IMR-90 (cell line): ENCODE results near the gene FAT1. TPM values are rescaled to one million over a fixed set of nuclear protein-coding genes. Genes with fewer than 3 reads are reported as not detected.
A peak's percentile ranks its signal among the peaks of the same experiment; 100 is the strongest.

Experiments used
- ATAC-seq: fragments of 200-7000 bp; cut with Tn5 transposase; 2 replicates; pipeline ENCODE4 v1.9.1; 2020; ENCODE audit warnings: low read depth, mild to moderate bottlenecking, moderate library complexity
- BruUV-seq: library from RNA; stranded (reverse); fragments of 400-500 nt; replicated peaks from 2 replicates; lab custom pipeline; 2021; lab: Mats Ljungman, UMichigan
- CTCF ChIA-PET: fragments of 300-600 bp; formaldehyde crosslinking; extraction: SDS; loops from one replicate; lab custom pipeline; 2021; ENCODE audit warnings: antibody characterized with exemption; lab: Yijun Ruan, JAX
- POLR2A ChIA-PET: fragments of 300-600 bp; sonication (Branson Sonifier 250); formaldehyde crosslinking; loops from one replicate; lab custom pipeline; 2022; ENCODE audit warnings: antibody characterized with exemption; ENCODE audit not compliant: unreplicated experiment; lab: Charles Lee
- DNase-seq: peaks from one replicate; pipeline ENCODE4 v3.0.0; 2013
- H2AFZ ChIP-seq: replicated peaks from 2 replicates; pipeline ENCODE3; 2013; ENCODE audit warnings: low read length, mild to moderate bottlenecking; ENCODE audit not compliant: poor library complexity
- H2AK5ac ChIP-seq: 2 replicates; pipeline ENCODE4 v1.6.1; 2013; ENCODE audit warnings: low read depth, low read length, inconsistent platforms
- H2AK9ac ChIP-seq: replicated peaks from 2 replicates; pipeline ENCODE3; 2013; ENCODE audit warnings: mild to moderate bottlenecking, low read depth, low read length, moderate library complexity; ENCODE audit not compliant: poor library complexity
- H2BK120ac ChIP-seq: 2 replicates; pipeline ENCODE4 v1.6.1; 2013; ENCODE audit warnings: low read depth, low read length, inconsistent platforms
- H2BK15ac ChIP-seq: 3 replicates; pipeline ENCODE4 v1.6.1; 2013; ENCODE audit warnings: low read depth, low read length, inconsistent platforms
- H2BK20ac ChIP-seq: 2 replicates; pipeline ENCODE4 v1.6.1; 2013; ENCODE audit warnings: low read depth, mild to moderate bottlenecking, inconsistent platforms, low read length, moderate library complexity
- H2BK5ac ChIP-seq: 2 replicates; pipeline ENCODE4 v1.6.1; 2013; ENCODE audit warnings: mild to moderate bottlenecking, low read depth, low read length, inconsistent platforms; ENCODE audit not compliant: poor library complexity, severe bottlenecking
- H3K14ac ChIP-seq: replicated peaks from 2 replicates; pipeline ENCODE4 v1.6.1; 2013; ENCODE audit warnings: low read depth, low read length, inconsistent platforms
- H3K18ac ChIP-seq: 2 replicates; pipeline ENCODE4 v1.6.1; 2013; ENCODE audit warnings: low read depth, low read length, control low read depth
- H3K23ac ChIP-seq: 2 replicates; pipeline ENCODE4 v1.6.1; 2013; ENCODE audit warnings: low read depth, low read length, inconsistent platforms
- H3K27ac ChIP-seq: 2 replicates; pipeline ENCODE4 v1.5.1; 2013; ENCODE audit warnings: mild to moderate bottlenecking, control low read depth, low read length; ENCODE audit not compliant: insufficient read depth
- H3K27me3 ChIP-seq: 2 replicates; pipeline ENCODE4 v1.6.1; 2013; ENCODE audit warnings: low read length; ENCODE audit not compliant: control insufficient read depth, insufficient read depth
- H3K36me3 ChIP-seq: 2 replicates; pipeline ENCODE4 v1.6.1; 2013; ENCODE audit warnings: low read length, mixed read lengths; ENCODE audit not compliant: control insufficient read depth, insufficient read depth
- H3K4ac ChIP-seq: 2 replicates; pipeline ENCODE4 v1.6.1; 2013; ENCODE audit warnings: low read depth, low read length, inconsistent platforms
- H3K4me1 ChIP-seq: 2 replicates; pipeline ENCODE4 v1.6.1; 2013; ENCODE audit warnings: low read length, mixed read lengths; ENCODE audit not compliant: control insufficient read depth, insufficient read depth
- H3K4me2 ChIP-seq: 2 replicates; pipeline ENCODE4 v1.6.1; 2013; ENCODE audit warnings: low read depth, mild to moderate bottlenecking, control low read depth, low read length, moderate library complexity
- H3K4me3 ChIP-seq: 2 replicates; pipeline ENCODE4 v1.5.1; 2013; ENCODE audit warnings: low read depth, mild to moderate bottlenecking, control low read depth, low read length, moderate library complexity; ENCODE audit not compliant: insufficient read depth
- H3K56ac ChIP-seq: 2 replicates; pipeline ENCODE4 v1.6.1; 2013; ENCODE audit warnings: low read length, inconsistent platforms; ENCODE audit not compliant: insufficient read depth; ENCODE audit errors: extremely low read depth
- H3K79me1 ChIP-seq, 2 experiments: 2 replicates each; pipeline ENCODE4 v1.6.1; 2013; ENCODE audit warnings: low read length in 2 of 2, inconsistent platforms in 1 of 2, low read depth in 1 of 2
- H3K9ac ChIP-seq: 2 replicates; pipeline ENCODE4 v1.6.1; 2013; ENCODE audit warnings: low read depth, low read length, control low read depth
- H3K9me1 ChIP-seq: 2 replicates; pipeline ENCODE4 v1.6.1; 2013; ENCODE audit warnings: low read length, inconsistent platforms; ENCODE audit not compliant: insufficient read depth
- H3K9me3 ChIP-seq: 2 replicates; pipeline ENCODE4 v1.6.1; 2013; ENCODE audit warnings: low read length; ENCODE audit not compliant: control insufficient read depth, insufficient read depth
- H4K20me1 ChIP-seq: 2 replicates; pipeline ENCODE4 v1.6.1; 2013; ENCODE audit warnings: low read length, inconsistent platforms; ENCODE audit not compliant: insufficient read depth
- H4K5ac ChIP-seq: 2 replicates; pipeline ENCODE4 v1.6.1; 2013; ENCODE audit warnings: mild to moderate bottlenecking, low read depth, low read length, control low read depth
- H4K8ac ChIP-seq, 2 experiments: 2 replicates each; pipeline ENCODE4 v1.6.1; 2013; ENCODE audit warnings: low read depth in 2 of 2, low read length in 2 of 2, control low read depth in 1 of 2, inconsistent platforms in 1 of 2
- H4K91ac ChIP-seq: 2 replicates; pipeline ENCODE4 v1.6.1; 2013; ENCODE audit warnings: low read depth, low read length, inconsistent platforms; ENCODE audit not compliant: insufficient read depth
- BHLHE40 ChIP-seq: fragments of 150-350 bp; IDR thresholded peaks from 2 replicates; pipeline ENCODE4 v1.6.1; 2016; ENCODE audit warnings: mild to moderate bottlenecking, low read depth, low read length
- CEBPB ChIP-seq: IDR thresholded peaks from 2 replicates; pipeline ENCODE4 v1.6.1; 2012; ENCODE audit warnings: low read depth, low read length, improper control_type of control experiment
- CHD1 ChIP-seq: IDR thresholded peaks from 2 replicates; pipeline ENCODE4 v1.6.1; 2012; ENCODE audit warnings: low read depth, low read length, improper control_type of control experiment
- FOS ChIP-seq: fragments of 150-350 bp; IDR thresholded peaks from 2 replicates; pipeline ENCODE4 v1.6.1; 2016; ENCODE audit warnings: low read depth, low read length
- MAFK ChIP-seq: IDR thresholded peaks from 2 replicates; pipeline ENCODE4 v1.6.1; 2012; ENCODE audit warnings: low read depth, low read length, improper control_type of control experiment
- MAZ ChIP-seq: IDR thresholded peaks from 2 replicates; pipeline ENCODE4 v1.6.1; 2012; ENCODE audit warnings: low read depth, mild to moderate bottlenecking, low read length, improper control_type of control experiment, moderate library complexity, borderline replicate concordance
- MXI1 ChIP-seq: IDR thresholded peaks from 2 replicates; pipeline ENCODE4 v1.6.1; 2012; ENCODE audit warnings: low read depth, mild to moderate bottlenecking, low read length, moderate library complexity, borderline replicate concordance
- NFE2L2 ChIP-seq: fragments of 150-350 bp; IDR thresholded peaks from 2 replicates; pipeline ENCODE4 v1.6.1; 2016; ENCODE audit warnings: low read depth, mild to moderate bottlenecking, low read length
- POLR2A ChIP-seq: IDR thresholded peaks from 2 replicates; pipeline ENCODE4 v1.6.1; 2012; ENCODE audit warnings: mild to moderate bottlenecking, low read depth, low read length
- RAD21 ChIP-seq: IDR thresholded peaks from 2 replicates; pipeline ENCODE4 v1.6.1; 2012; ENCODE audit warnings: low read length, improper control_type of control experiment
- RCOR1 ChIP-seq: IDR thresholded peaks from 2 replicates; pipeline ENCODE4 v1.6.1; 2012; ENCODE audit warnings: mild to moderate bottlenecking, low read length, improper control_type of control experiment; ENCODE audit not compliant: insufficient replicate concordance
- RFX5 ChIP-seq: IDR thresholded peaks from 2 replicates; pipeline ENCODE4 v1.8.0; 2012; ENCODE audit warnings: low read depth, mild to moderate bottlenecking, low read length, moderate library complexity
- SMC3 ChIP-seq: fragments of 150-350 bp; IDR thresholded peaks from 2 replicates; pipeline ENCODE4 v1.6.1; 2016; ENCODE audit warnings: low read depth, mild to moderate bottlenecking, antibody characterized with exemption, low read length, moderate library complexity
- WGBS, 2 experiments: methylation state at CpG; one replicate each; pipeline versions ENCODE4 v1.1.5 to v1.1.7; 2013; ENCODE audit warnings: missing lambda C conversion rate in 2 of 2; ENCODE audit not compliant: insufficient read length in 1 of 2; ENCODE audit errors: extremely low coverage in 2 of 2; 5-methylcytosine and 5-hydroxymethylcytosine counted together
- dilution Hi-C: fragments of 300-500 bp; cut with HindIII; formaldehyde crosslinking; loops from one replicate; pipeline ENCODE4 v1.14.3; 2018; ENCODE audit warnings: low sequenced_read_pairs; ENCODE audit not compliant: unreplicated experiment
- in situ Hi-C: fragments of 300-500 bp; cut with MboI; formaldehyde crosslinking; loops from 3 replicates; pipeline ENCODE4 v1.14.3; 2019; ENCODE audit warnings: low sequenced_read_pairs, inconsistent platforms, mixed read lengths
- intact Hi-C: fragments of 100-400 bp; cut with micrococcal nuclease; formaldehyde crosslinking; loops from 2 replicates; pipeline ENCODE4 v1.10.0; 2022
- polyA plus RNA-seq, 3 experiments: library from polyadenylated mRNA; depleted of rRNA; stranded (reverse); fragments of >200 nt; gene quantifications; 2 replicates each; pipeline ENCODE4 v1.2.3, GENCODE V29; 2012; ENCODE audit warnings: low replicate concordance in 1 of 3
- total RNA-seq: library from RNA; depleted of rRNA; stranded (reverse); fragments of >200 nt; gene quantifications from 2 replicates; pipeline ENCODE4 v1.2.3, GENCODE V29; 2012
- TF ChIP-seq, protein P1 (sequence below): fragments of 150-350 bp; IDR thresholded peaks from 2 replicates; pipeline ENCODE4 v1.6.1; 2016; ENCODE audit warnings: low read depth, mild to moderate bottlenecking, low read length, moderate library complexity, borderline replicate concordance
- TF ChIP-seq, protein P2 (sequence below): conservative IDR thresholded peaks from 2 replicates; pipeline ENCODE4 v1.5.1; 2012; ENCODE audit warnings: mild to moderate bottlenecking, low read depth, low read length, improper control_type of control experiment
- TF ChIP-seq, protein P3 (sequence below): fragments of 150-350 bp; IDR thresholded peaks from 2 replicates; pipeline ENCODE4 v1.6.1; 2017; ENCODE audit warnings: mild to moderate bottlenecking, antibody characterized with exemption, low read length, low read depth

FAT1 gene
- total and polyA plus RNA-seq, 2 of the 4 experiments (the other 2 are of a cell fraction) = 156 to 519 TPM

DNA sequence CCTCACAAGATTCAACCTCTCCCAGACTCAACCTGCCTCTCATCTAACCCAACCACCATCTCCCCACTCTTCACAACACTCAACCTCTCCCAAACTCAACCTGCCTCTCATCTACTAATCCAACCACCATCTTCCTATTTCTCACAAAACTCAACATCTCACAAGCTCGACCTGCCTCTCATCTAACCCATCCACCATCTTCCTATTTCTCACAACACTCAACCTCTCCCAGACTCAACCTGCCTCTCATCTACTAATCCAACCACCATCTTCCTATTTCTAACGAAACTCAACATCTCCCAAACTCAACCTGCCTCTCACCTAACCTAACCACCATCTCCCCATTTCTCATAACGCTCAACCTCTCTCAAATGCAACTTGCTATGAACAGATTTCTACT lies 29.8 kb downstream of the FAT1 start:
- Histone ChIP-seq H3K9ac (no peak overlapping the region), H2AK9ac (no peak overlapping the region), H2BK15ac (no peak overlapping the region), H2BK5ac (peak overlapping the region; percentile 55), H3K9me3 (no peaks in the 10 kb centered on the region), H3K4me3 (no peak overlapping the region), H3K4me2 (peak overlapping the region; percentile 18; the same call in 1 of the 2 replicates), H3K4ac (no peak overlapping the region), H2AFZ (no peak overlapping the region), H3K79me1 (peaks cover 4 to 56% of the 10 kb centered on the region in 2 experiments; a peak in 3 of 4 replicates), H2BK20ac (no peak overlapping the region), H4K5ac (no peak overlapping the region), H3K36me3 (peaks cover 42% of the 10 kb centered on the region), H4K20me1 (peaks cover 81% of the 10 kb centered on the region), H3K23ac (peak overlapping the region; percentile 68; the same call in 1 of the 2 replicates), H3K27me3 (no peaks in the 10 kb centered on the region), H2AK5ac (peak overlapping the region; percentile 43; the same call in 1 of the 2 replicates), H3K9me1 (peaks cover 22% of the 10 kb centered on the region), H2BK120ac (no peak overlapping the region), H3K14ac (peak overlapping the region; percentile 33), H3K4me1 (peaks cover 11% of the 10 kb centered on the region), H3K27ac (no peak overlapping the region), H3K18ac (no peak overlapping the region), H4K91ac (no peak overlapping the region), H3K56ac (no peak overlapping the region), H4K8ac (no peak overlapping the region; a peak in 1 of 4 replicates)
- intact Hi-C loops = no loop called here
- no peak for DNase-seq
- dilution Hi-C loops = no loop called here
- TF ChIP-seq BHLHE40 = no peak
- TF ChIP-seq CHD1 = no peak
- TF ChIP-seq, protein P1, sequence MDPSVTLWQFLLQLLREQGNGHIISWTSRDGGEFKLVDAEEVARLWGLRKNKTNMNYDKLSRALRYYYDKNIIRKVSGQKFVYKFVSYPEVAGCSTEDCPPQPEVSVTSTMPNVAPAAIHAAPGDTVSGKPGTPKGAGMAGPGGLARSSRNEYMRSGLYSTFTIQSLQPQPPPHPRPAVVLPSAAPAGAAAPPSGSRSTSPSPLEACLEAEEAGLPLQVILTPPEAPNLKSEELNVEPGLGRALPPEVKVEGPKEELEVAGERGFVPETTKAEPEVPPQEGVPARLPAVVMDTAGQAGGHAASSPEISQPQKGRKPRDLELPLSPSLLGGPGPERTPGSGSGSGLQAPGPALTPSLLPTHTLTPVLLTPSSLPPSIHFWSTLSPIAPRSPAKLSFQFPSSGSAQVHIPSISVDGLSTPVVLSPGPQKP = no peak
- TF ChIP-seq, protein P2, sequence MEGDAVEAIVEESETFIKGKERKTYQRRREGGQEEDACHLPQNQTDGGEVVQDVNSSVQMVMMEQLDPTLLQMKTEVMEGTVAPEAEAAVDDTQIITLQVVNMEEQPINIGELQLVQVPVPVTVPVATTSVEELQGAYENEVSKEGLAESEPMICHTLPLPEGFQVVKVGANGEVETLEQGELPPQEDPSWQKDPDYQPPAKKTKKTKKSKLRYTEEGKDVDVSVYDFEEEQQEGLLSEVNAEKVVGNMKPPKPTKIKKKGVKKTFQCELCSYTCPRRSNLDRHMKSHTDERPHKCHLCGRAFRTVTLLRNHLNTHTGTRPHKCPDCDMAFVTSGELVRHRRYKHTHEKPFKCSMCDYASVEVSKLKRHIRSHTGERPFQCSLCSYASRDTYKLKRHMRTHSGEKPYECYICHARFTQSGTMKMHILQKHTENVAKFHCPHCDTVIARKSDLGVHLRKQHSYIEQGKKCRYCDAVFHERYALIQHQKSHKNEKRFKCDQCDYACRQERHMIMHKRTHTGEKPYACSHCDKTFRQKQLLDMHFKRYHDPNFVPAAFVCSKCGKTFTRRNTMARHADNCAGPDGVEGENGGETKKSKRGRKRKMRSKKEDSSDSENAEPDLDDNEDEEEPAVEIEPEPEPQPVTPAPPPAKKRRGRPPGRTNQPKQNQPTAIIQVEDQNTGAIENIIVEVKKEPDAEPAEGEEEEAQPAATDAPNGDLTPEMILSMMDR = no peak
- no peak for TF ChIP-seq MAZ
- no peak for TF ChIP-seq NFE2L2
- TF ChIP-seq, protein P3, sequence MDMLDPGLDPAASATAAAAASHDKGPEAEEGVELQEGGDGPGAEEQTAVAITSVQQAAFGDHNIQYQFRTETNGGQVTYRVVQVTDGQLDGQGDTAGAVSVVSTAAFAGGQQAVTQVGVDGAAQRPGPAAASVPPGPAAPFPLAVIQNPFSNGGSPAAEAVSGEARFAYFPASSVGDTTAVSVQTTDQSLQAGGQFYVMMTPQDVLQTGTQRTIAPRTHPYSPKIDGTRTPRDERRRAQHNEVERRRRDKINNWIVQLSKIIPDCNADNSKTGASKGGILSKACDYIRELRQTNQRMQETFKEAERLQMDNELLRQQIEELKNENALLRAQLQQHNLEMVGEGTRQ = no peak
- TF ChIP-seq MAFK = no peak
- no peak for TF ChIP-seq FOS
- TF ChIP-seq RAD21 = no peak
- no peak for TF ChIP-seq RCOR1
- TF ChIP-seq RFX5 = no peak
- TF ChIP-seq MXI1 = no peak
- no peak for TF ChIP-seq POLR2A
- no peak for TF ChIP-seq CEBPB
- TF ChIP-seq SMC3 = no peak
- in situ Hi-C loops = no loop called here
- ChIA-PET POLR2A (no interaction called here), CTCF (no interaction called here)
- ATAC-seq = no peak
- 100% methylated on average over 2 to 3 of the region's 3 CpGs for WGBS, 2 experiments
- no TSS peak for BruUV-seq
